ENCODE results near the gene COQ2. TPM values are rescaled to one million over a fixed set of nuclear protein-coding genes. Genes with fewer than 3 reads are reported as not detected.

COQ2 gene
- polyA plus RNA-seq, 4 donors = 6.3 to 21.7 (median 11.3) TPM

GRCh38 chr4:83224502-83225197 lies 59.9 kb downstream of the COQ2 start:
- Histone ChIP-seq H3K27me3 (ENCODE audit: control insufficient read depth in 3 of 3, insufficient read depth in 3 of 3, low read length in 3 of 3) (no peaks in the 10 kb centered on the region), H3K27ac (ENCODE audit: low read depth in 1 of 3, low read length in 2 of 3) (no peak overlapping the region), H3K36me3 (ENCODE audit: control insufficient read depth in 3 of 3, insufficient read depth in 2 of 3, low read depth in 1 of 3, low read length in 3 of 3) (no peaks in the 10 kb centered on the region), H3K4me1 (ENCODE audit: control insufficient read depth in 3 of 3, insufficient read depth in 2 of 3, low read depth in 1 of 3, low read length in 2 of 3) (no peaks in the 10 kb centered on the region), H3K4me3 (ENCODE audit: low read depth in 1 of 3, low read length in 3 of 3) (no peak overlapping the region), H3K9me3 (ENCODE audit: control insufficient read depth in 2 of 2, insufficient read depth in 1 of 2, low read depth in 1 of 2, low read length in 1 of 2) (no peaks in the 10 kb centered on the region)
- no peak for DNase-seq
- 90 to 95% (median 92%) methylated on average over 6 of the region's 6 CpGs for WGBS, 3 donors
- no peak for FAIRE-seq

GRCh38 chr4:83223781-83224180 lies 60.8 kb downstream of the COQ2 start:
- no peaks in the 10 kb centered on the region for H3K27me3 ChIP-seq (ENCODE audit: control insufficient read depth in 3 of 3, insufficient read depth in 3 of 3, low read length in 3 of 3)
- 97 to 100% (median 99%) methylated on average over 3 of the region's 3 CpGs for WGBS, 3 donors
- no peak overlapping the region for H3K27ac ChIP-seq (ENCODE audit: low read depth in 1 of 3, low read length in 2 of 3)
- H3K4me1 ChIP-seq (ENCODE audit: control insufficient read depth in 3 of 3, insufficient read depth in 2 of 3, low read depth in 1 of 3, low read length in 2 of 3) = no peaks in the 10 kb centered on the region
- no peaks in the 10 kb centered on the region for H3K9me3 ChIP-seq (ENCODE audit: control insufficient read depth in 2 of 2, insufficient read depth in 1 of 2, low read depth in 1 of 2, low read length in 1 of 2)
- no peak overlapping the region for H3K4me3 ChIP-seq (ENCODE audit: low read depth in 1 of 3, low read length in 3 of 3)
- DNase-seq = no peak
- FAIRE-seq = no peak
- no peaks in the 10 kb centered on the region for H3K36me3 ChIP-seq (ENCODE audit: control insufficient read depth in 3 of 3, insufficient read depth in 2 of 3, low read depth in 1 of 3, low read length in 3 of 3)

GRCh38 chr4:83221897-83222441 lies 62.6 kb downstream of the COQ2 start:
- no peaks in the 10 kb centered on the region for H3K9me3 ChIP-seq (ENCODE audit: control insufficient read depth in 2 of 2, insufficient read depth in 1 of 2, low read depth in 1 of 2, low read length in 1 of 2)
- no peaks in the 10 kb centered on the region for H3K36me3 ChIP-seq (ENCODE audit: control insufficient read depth in 3 of 3, insufficient read depth in 2 of 3, low read depth in 1 of 3, low read length in 3 of 3)
- H3K4me3 ChIP-seq (ENCODE audit: low read depth in 1 of 3, low read length in 3 of 3) = no peak overlapping the region
- WGBS, 3 donors = 90 to 97% (median 93%) methylated on average over 6 of the region's 6 CpGs
- DNase-seq (no peak), FAIRE-seq (no peak)
- no peaks in the 10 kb centered on the region for H3K27me3 ChIP-seq (ENCODE audit: control insufficient read depth in 3 of 3, insufficient read depth in 3 of 3, low read length in 3 of 3)
- no peaks in the 10 kb centered on the region for H3K4me1 ChIP-seq (ENCODE audit: control insufficient read depth in 3 of 3, insufficient read depth in 2 of 3, low read depth in 1 of 3, low read length in 2 of 3)
- no peak overlapping the region for H3K27ac ChIP-seq (ENCODE audit: low read depth in 1 of 3, low read length in 2 of 3)

GRCh38 chr4:83219344-83220331 lies 65.0 kb downstream of the COQ2 start:
- Histone ChIP-seq H3K27ac (ENCODE audit: low read depth in 1 of 3, low read length in 2 of 3) (peak overlapping the region in 1 of 3 donors; percentile 49), H3K27me3 (ENCODE audit: control insufficient read depth in 3 of 3, insufficient read depth in 3 of 3, low read length in 3 of 3) (no peaks in the 10 kb centered on the region), H3K9me3 (ENCODE audit: control insufficient read depth in 2 of 2, insufficient read depth in 1 of 2, low read depth in 1 of 2, low read length in 1 of 2) (no peaks in the 10 kb centered on the region), H3K4me1 (ENCODE audit: control insufficient read depth in 3 of 3, insufficient read depth in 2 of 3, low read depth in 1 of 3, low read length in 2 of 3) (no peaks in the 10 kb centered on the region), H3K36me3 (ENCODE audit: control insufficient read depth in 3 of 3, insufficient read depth in 2 of 3, low read depth in 1 of 3, low read length in 3 of 3) (no peaks in the 10 kb centered on the region), H3K4me3 (ENCODE audit: low read depth in 1 of 3, low read length in 3 of 3) (no peak overlapping the region)
- FAIRE-seq = no peak
- DNase-seq = peak in 1 of 2 donors; percentile 35
- WGBS, 3 donors = 52 to 67% (median 56%) methylated on average over 16 of the region's 16 CpGs

- Histone ChIP-seq H3K36me3 (ENCODE audit: control insufficient read depth in 3 of 3, insufficient read depth in 2 of 3, low read depth in 1 of 3, low read length in 3 of 3) (no peaks in the 10 kb centered on the region), H3K27me3 (ENCODE audit: control insufficient read depth in 3 of 3, insufficient read depth in 3 of 3, low read length in 3 of 3) (no peaks in the 10 kb centered on the region), H3K27ac (ENCODE audit: low read depth in 1 of 3, low read length in 2 of 3) (peak overlapping the region in 2 of 3 donors; percentile 8 to 81), H3K9me3 (ENCODE audit: control insufficient read depth in 2 of 2, insufficient read depth in 1 of 2, low read depth in 1 of 2, low read length in 1 of 2) (no peaks in the 10 kb centered on the region), H3K4me3 (ENCODE audit: low read depth in 1 of 3, low read length in 3 of 3) (no peak overlapping the region), H3K4me1 (ENCODE audit: control insufficient read depth in 3 of 3, insufficient read depth in 2 of 3, low read depth in 1 of 3, low read length in 2 of 3) (no peaks in the 10 kb centered on the region)
- FAIRE-seq (no peak), DNase-seq (peak; percentile 34 to 70)
- 55 to 76% (median 63%) methylated on average over 8 of the region's 8 CpGs for WGBS, 3 donors
These were observed 66.7 kb downstream of the COQ2 start for GRCh38 chr4:83217721-83218522.

- H3K4me1 ChIP-seq (ENCODE audit: control insufficient read depth in 3 of 3, insufficient read depth in 2 of 3, low read depth in 1 of 3, low read length in 2 of 3) = peaks cover under 1 to 4% (median 3%) of the 10 kb centered on the region in 3 donors
- FAIRE-seq (no peak), DNase-seq (no peak)
- H3K9me3 ChIP-seq (ENCODE audit: control insufficient read depth in 2 of 2, insufficient read depth in 1 of 2, low read depth in 1 of 2, low read length in 1 of 2) = no peaks in the 10 kb centered on the region
- WGBS, 3 donors = 85 to 93% (median 88%) methylated on average over 10 of the region's 10 CpGs
- no peak overlapping the region for H3K4me3 ChIP-seq (ENCODE audit: low read depth in 1 of 3, low read length in 3 of 3)
- no peaks in the 10 kb centered on the region for H3K27me3 ChIP-seq (ENCODE audit: control insufficient read depth in 3 of 3, insufficient read depth in 3 of 3, low read length in 3 of 3)
- H3K27ac ChIP-seq (ENCODE audit: low read depth in 1 of 3, low read length in 2 of 3) = peak overlapping the region in 2 of 3 donors; percentile 44 to 81
- no peaks in the 10 kb centered on the region for H3K36me3 ChIP-seq (ENCODE audit: control insufficient read depth in 3 of 3, insufficient read depth in 2 of 3, low read depth in 1 of 3, low read length in 3 of 3)
These were observed 67.5 kb downstream of the COQ2 start for GRCh38 chr4:83216959-83217683.

- no peaks in the 10 kb centered on the region for H3K36me3 ChIP-seq (ENCODE audit: control insufficient read depth in 3 of 3, insufficient read depth in 2 of 3, low read depth in 1 of 3, low read length in 3 of 3)
- H3K27ac ChIP-seq (ENCODE audit: low read depth in 1 of 3, low read length in 2 of 3) = no peak overlapping the region
- H3K4me1 ChIP-seq (ENCODE audit: control insufficient read depth in 3 of 3, insufficient read depth in 2 of 3, low read depth in 1 of 3, low read length in 2 of 3) = peaks cover 2 to 5% (median 4%) of the 10 kb centered on the region in 3 donors
- no peak for FAIRE-seq
- peaks cover 0 to 6% of the 10 kb centered on the region in 2 donors for H3K9me3 ChIP-seq (ENCODE audit: control insufficient read depth in 2 of 2, insufficient read depth in 1 of 2, low read depth in 1 of 2, low read length in 1 of 2)
- no peaks in the 10 kb centered on the region for H3K27me3 ChIP-seq (ENCODE audit: control insufficient read depth in 3 of 3, insufficient read depth in 3 of 3, low read length in 3 of 3)
- H3K4me3 ChIP-seq (ENCODE audit: low read depth in 1 of 3, low read length in 3 of 3) = no peak overlapping the region
- DNase-seq = no peak
These were observed 70.5 kb downstream of the COQ2 start for GRCh38 chr4:83214079-83214478.
